Esophagus squamous epithelium (tissue), 4 donors: ENCODE measurements around the gene VSX2.

Experiments
- POLR2A ChIP-seq, 4 donors: fragments of 450-650 bp; IDR thresholded peaks; one replicate each; pipeline ENCODE4 v1.6.1; 2017; ENCODE audit warnings: antibody characterized with exemption in 4 of 4, mild to moderate bottlenecking in 4 of 4, moderate library complexity in 3 of 4
- TF ChIP-seq, protein P1 (sequence below), 6 experiments: fragments of 450-650 bp in 4 of 6; fragments of 200-600 bp in 2 of 6; sonication (generic) in 2 of 6; IDR thresholded peaks; one replicate each; pipeline ENCODE4 v1.5.1; 2016 to 2019; ENCODE audit warnings: antibody characterized with exemption in 6 of 6, mild to moderate bottlenecking in 4 of 6, moderate library complexity in 4 of 6

DNA sequence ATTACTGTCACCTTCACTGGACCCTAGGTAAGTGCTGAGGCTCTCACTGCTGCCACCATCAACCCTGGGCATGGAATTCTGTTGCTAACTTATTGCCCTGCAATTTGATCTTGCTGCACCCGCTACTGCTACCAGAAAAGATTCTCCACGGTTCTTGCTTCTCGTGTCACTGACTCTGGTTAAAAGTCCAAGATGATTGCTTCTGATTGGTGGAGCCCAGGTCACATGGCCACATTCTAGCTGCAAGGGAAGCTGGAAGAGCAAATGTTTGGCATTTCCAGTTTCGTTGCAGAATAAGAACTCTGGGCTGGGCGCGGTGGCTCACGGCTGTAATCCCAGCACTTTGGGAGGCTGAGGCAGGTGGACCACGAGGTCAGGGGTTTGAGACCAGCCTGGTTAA, 7.5 kb upstream of the VSX2 start:
- TF ChIP-seq, protein P1, sequence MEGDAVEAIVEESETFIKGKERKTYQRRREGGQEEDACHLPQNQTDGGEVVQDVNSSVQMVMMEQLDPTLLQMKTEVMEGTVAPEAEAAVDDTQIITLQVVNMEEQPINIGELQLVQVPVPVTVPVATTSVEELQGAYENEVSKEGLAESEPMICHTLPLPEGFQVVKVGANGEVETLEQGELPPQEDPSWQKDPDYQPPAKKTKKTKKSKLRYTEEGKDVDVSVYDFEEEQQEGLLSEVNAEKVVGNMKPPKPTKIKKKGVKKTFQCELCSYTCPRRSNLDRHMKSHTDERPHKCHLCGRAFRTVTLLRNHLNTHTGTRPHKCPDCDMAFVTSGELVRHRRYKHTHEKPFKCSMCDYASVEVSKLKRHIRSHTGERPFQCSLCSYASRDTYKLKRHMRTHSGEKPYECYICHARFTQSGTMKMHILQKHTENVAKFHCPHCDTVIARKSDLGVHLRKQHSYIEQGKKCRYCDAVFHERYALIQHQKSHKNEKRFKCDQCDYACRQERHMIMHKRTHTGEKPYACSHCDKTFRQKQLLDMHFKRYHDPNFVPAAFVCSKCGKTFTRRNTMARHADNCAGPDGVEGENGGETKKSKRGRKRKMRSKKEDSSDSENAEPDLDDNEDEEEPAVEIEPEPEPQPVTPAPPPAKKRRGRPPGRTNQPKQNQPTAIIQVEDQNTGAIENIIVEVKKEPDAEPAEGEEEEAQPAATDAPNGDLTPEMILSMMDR (IDR thresholded peaks at IDR 0.05) = no peak
- TF ChIP-seq POLR2A (IDR thresholded peaks at IDR 0.05) = no peak
